Keratinocyte (primary cell): ENCODE data around the gene TMX1. TPM values are rescaled to one million over a fixed set of nuclear protein-coding genes. Genes with fewer than 3 reads are reported as not detected.

Experiments
- DNase-seq: peaks from one replicate; pipeline ENCODE4 v3.0.0-alpha.2; 2011; ENCODE audit warnings: low read depth, missing footprints, low spot score
- FAIRE-seq: peaks from 2 replicates; lab custom pipeline; 2011; peaks lifted over from hg19 to GRCh38; lab: Jason Lieb, UNC
- H2AFZ ChIP-seq: 2 replicates; pipeline ENCODE4 v1.6.0; 2012; ENCODE audit warnings: low read length, control low read depth, inconsistent platforms; ENCODE audit not compliant: control insufficient read depth
- H3K27ac ChIP-seq: 2 replicates; pipeline ENCODE4 v1.5.1; 2011; ENCODE audit warnings: low read length; ENCODE audit not compliant: control insufficient read depth, insufficient read depth
- H3K27me3 ChIP-seq: 3 replicates; pipeline ENCODE4 v1.6.0; 2011; ENCODE audit warnings: low read length; ENCODE audit not compliant: control insufficient read depth, insufficient read depth; ENCODE audit errors: extremely low read depth
- H3K36me3 ChIP-seq, 2 experiments: 2 replicates in 1 of 2; 3 replicates in 1 of 2; pipeline ENCODE4 v1.5.1; 2011; ENCODE audit warnings: low read length in 2 of 2, mild to moderate bottlenecking in 1 of 2; ENCODE audit not compliant: control insufficient read depth in 2 of 2, insufficient read depth in 2 of 2; ENCODE audit errors: extremely low read depth in 1 of 2
- H3K4me1 ChIP-seq: 3 replicates; pipeline ENCODE4 v1.5.1; 2011; ENCODE audit warnings: low read length; ENCODE audit not compliant: control insufficient read depth, insufficient read depth; ENCODE audit errors: extremely low read depth
- H3K4me2 ChIP-seq: 3 replicates; pipeline ENCODE4 v1.6.0; 2011; ENCODE audit warnings: low read depth, low read length; ENCODE audit not compliant: control insufficient read depth, insufficient read depth; ENCODE audit errors: extremely low read depth
- H3K4me3 ChIP-seq, 3 experiments: fragments of 200-600 bp in 1 of 3; sonication (generic) in 1 of 3; 2 replicates in 2 of 3; 3 replicates in 1 of 3; pipeline ENCODE4 v1.5.1; 2011 to 2016; ENCODE audit warnings: low read length in 3 of 3, mild to moderate bottlenecking in 3 of 3, control low read depth in 2 of 3, inconsistent platforms in 1 of 3, low read depth in 1 of 3, mixed read lengths in 1 of 3, mixed run types in 1 of 3, moderate library complexity in 1 of 3; ENCODE audit not compliant: control insufficient read depth in 2 of 3, insufficient read depth in 2 of 3; ENCODE audit errors: extremely low read depth in 1 of 3
- H3K79me2 ChIP-seq: 2 replicates; pipeline ENCODE4 v1.6.0; 2012; ENCODE audit warnings: low read length; ENCODE audit not compliant: control insufficient read depth, insufficient read depth
- H3K9ac ChIP-seq: 3 replicates; pipeline ENCODE4 v1.6.0; 2011; ENCODE audit warnings: low read length; ENCODE audit not compliant: control insufficient read depth, insufficient read depth; ENCODE audit errors: extremely low read depth
- H3K9me1 ChIP-seq: 3 replicates; pipeline ENCODE4 v1.6.0; 2011; ENCODE audit warnings: low read length; ENCODE audit not compliant: control insufficient read depth, insufficient read depth; ENCODE audit errors: extremely low read depth
- H3K9me3 ChIP-seq: 2 replicates; pipeline ENCODE4 v1.5.1; 2012; ENCODE audit warnings: low read depth, low read length; ENCODE audit not compliant: control insufficient read depth
- H4K20me1 ChIP-seq: 3 replicates; pipeline ENCODE4 v1.6.0; 2011; ENCODE audit warnings: low read length; ENCODE audit not compliant: control insufficient read depth, insufficient read depth; ENCODE audit errors: extremely low read depth
- EZH2 ChIP-seq: IDR thresholded peaks from one replicate; pipeline ENCODE4 v1.6.1; 2012; ENCODE audit warnings: inconsistent platforms, mild to moderate bottlenecking, low read length, moderate library complexity
- dilution Hi-C: fragments of 300-500 bp; cut with MboI; formaldehyde crosslinking; loops from one replicate; pipeline ENCODE4 v1.7.0; 2020; ENCODE audit warnings: low sequenced_read_pairs; ENCODE audit not compliant: extremely low pct_ligation_motif_present
- polyA plus RNA-seq, 5 experiments: library from polyadenylated mRNA; depleted of rRNA in 3 of 5; stranded (reverse) in 3 of 5; stranded (forward) in 1 of 5; unstranded in 1 of 5; fragments of >200 nt; gene quantifications; 1 replicate in 1 of 5; 2 replicates in 3 of 5; 3 replicates in 1 of 5; pipeline versions ENCODE4 v1.2.1 to v1.2.3, GENCODE V29; 2011 to 2012; ENCODE audit warnings: missing spikeins in 2 of 5, low read depth in 1 of 5, low replicate concordance in 1 of 5
- TF ChIP-seq, protein P1 (sequence below), 3 experiments: IDR thresholded peaks in 1 of 3; conservative IDR thresholded peaks in 1 of 3; optimal IDR thresholded peaks in 1 of 3; 2 replicates in 2 of 3; 3 replicates in 1 of 3; pipeline versions ENCODE3 to v1.5.1; 2011; ENCODE audit warnings: low read length in 3 of 3, mild to moderate bottlenecking in 3 of 3, moderate library complexity in 2 of 3, control low read depth in 1 of 3, inconsistent platforms in 1 of 3; ENCODE audit not compliant: insufficient read depth in 2 of 3; ENCODE audit errors: extremely low read depth in 1 of 3

The TMX1 gene
- polyA plus RNA-seq, 1 donor (not counting 4 experiments of a cell fraction or from before 2014, with no cell fraction given): 36.0 TPM

DNA sequence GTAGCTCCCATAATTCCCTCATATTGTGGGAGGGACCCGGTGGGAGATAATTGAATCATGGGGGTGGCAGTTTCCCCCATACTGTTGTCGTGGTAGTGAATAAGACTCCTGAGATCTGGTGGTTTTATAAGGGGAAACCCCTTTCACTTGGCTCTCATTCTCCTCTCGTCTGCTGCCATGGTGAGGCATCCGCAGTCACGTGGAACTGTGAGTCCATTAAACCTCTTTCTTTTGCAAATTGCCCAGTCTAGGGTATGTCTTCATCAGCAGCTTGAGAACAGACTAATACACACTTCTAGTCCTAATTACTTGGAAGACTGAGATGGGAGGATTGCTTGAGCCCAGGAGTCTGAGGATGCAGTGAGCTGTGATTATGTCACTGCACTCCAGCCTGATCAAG, 64.4 kb downstream of the TMX1 start:
- Histone ChIP-seq H3K9ac (no peak overlapping the region), H4K20me1 (no peaks in the 10 kb centered on the region), H3K79me2 (no peaks in the 10 kb centered on the region), H3K4me3 (no peak overlapping the region), H2AFZ (no peak overlapping the region), H3K9me1 (no peaks in the 10 kb centered on the region), H3K27me3 (no peaks in the 10 kb centered on the region), H3K9me3 (no peaks in the 10 kb centered on the region), H3K36me3 (no peaks in the 10 kb centered on the region), H3K27ac (peak overlapping the region; percentile 33), H3K4me2 (peak overlapping the region; percentile 52), H3K4me1 (peaks cover 9% of the 10 kb centered on the region)
- FAIRE-seq (no peak), DNase-seq (no peak)
- dilution Hi-C loops: no loop called here
- TF ChIP-seq EZH2: no peak
- TF ChIP-seq, protein P1, sequence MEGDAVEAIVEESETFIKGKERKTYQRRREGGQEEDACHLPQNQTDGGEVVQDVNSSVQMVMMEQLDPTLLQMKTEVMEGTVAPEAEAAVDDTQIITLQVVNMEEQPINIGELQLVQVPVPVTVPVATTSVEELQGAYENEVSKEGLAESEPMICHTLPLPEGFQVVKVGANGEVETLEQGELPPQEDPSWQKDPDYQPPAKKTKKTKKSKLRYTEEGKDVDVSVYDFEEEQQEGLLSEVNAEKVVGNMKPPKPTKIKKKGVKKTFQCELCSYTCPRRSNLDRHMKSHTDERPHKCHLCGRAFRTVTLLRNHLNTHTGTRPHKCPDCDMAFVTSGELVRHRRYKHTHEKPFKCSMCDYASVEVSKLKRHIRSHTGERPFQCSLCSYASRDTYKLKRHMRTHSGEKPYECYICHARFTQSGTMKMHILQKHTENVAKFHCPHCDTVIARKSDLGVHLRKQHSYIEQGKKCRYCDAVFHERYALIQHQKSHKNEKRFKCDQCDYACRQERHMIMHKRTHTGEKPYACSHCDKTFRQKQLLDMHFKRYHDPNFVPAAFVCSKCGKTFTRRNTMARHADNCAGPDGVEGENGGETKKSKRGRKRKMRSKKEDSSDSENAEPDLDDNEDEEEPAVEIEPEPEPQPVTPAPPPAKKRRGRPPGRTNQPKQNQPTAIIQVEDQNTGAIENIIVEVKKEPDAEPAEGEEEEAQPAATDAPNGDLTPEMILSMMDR (optimal IDR thresholded peaks at IDR 0.05 in 1 of 3, IDR thresholded peaks at IDR 0.05 in 1 of 3, conservative IDR thresholded peaks at IDR 0.05 in 1 of 3; ENCODE audit: extremely low read depth in 1 of 3, insufficient read depth in 2 of 3, low read length in 3 of 3): no peak

GRCh38 chr14:51304941-51305340, 64.9 kb downstream of the TMX1 start:
- H3K9me3 ChIP-seq: no peaks in the 10 kb centered on the region
- peak overlapping the region; percentile 33 for H3K27ac ChIP-seq
- H3K79me2 ChIP-seq: no peaks in the 10 kb centered on the region
- H3K36me3 ChIP-seq: no peaks in the 10 kb centered on the region
- no peak for TF ChIP-seq EZH2
- TF ChIP-seq, protein P1 (optimal IDR thresholded peaks at IDR 0.05 in 1 of 3, IDR thresholded peaks at IDR 0.05 in 1 of 3, conservative IDR thresholded peaks at IDR 0.05 in 1 of 3; ENCODE audit: extremely low read depth in 1 of 3, insufficient read depth in 2 of 3, low read length in 3 of 3): no peak
- DNase-seq (peak; percentile 54), FAIRE-seq (peak; percentile 98)
- no peak overlapping the region for H3K9ac ChIP-seq
- dilution Hi-C loops: no loop called here
- H3K4me1 ChIP-seq: peaks cover 9% of the 10 kb centered on the region
- no peak overlapping the region for H3K4me3 ChIP-seq
- H3K27me3 ChIP-seq: no peaks in the 10 kb centered on the region
- peak overlapping the region; percentile 52 for H3K4me2 ChIP-seq
- H4K20me1 ChIP-seq: no peaks in the 10 kb centered on the region
- H2AFZ ChIP-seq: no peak overlapping the region
- no peaks in the 10 kb centered on the region for H3K9me1 ChIP-seq
